Vagina (tissue), 2 donors: ENCODE measurements around the gene RPS6KC1.

Experiments used
- POLR2A ChIP-seq, 2 donors: fragments of 450-650 bp; IDR thresholded peaks; one replicate each; pipeline ENCODE4 v1.6.1; 2017; ENCODE audit warnings: antibody characterized with exemption in 2 of 2, mild to moderate bottlenecking in 2 of 2, moderate library complexity in 2 of 2
- POLR2AphosphoS5 ChIP-seq, 2 donors: sonication (generic); formaldehyde crosslinking; IDR thresholded peaks; one replicate each; pipeline ENCODE4 v1.9.0; 2017; ENCODE audit warnings: antibody characterized with exemption in 2 of 2, mild to moderate bottlenecking in 2 of 2, low read depth in 1 of 2; ENCODE audit not compliant: insufficient read depth in 1 of 2
- TF ChIP-seq, protein P1 (sequence below), 3 experiments: fragments of 450-650 bp in 2 of 3; fragments of 200-600 bp in 1 of 3; sonication (generic) in 1 of 3; IDR thresholded peaks; one replicate each; pipeline ENCODE4 v1.5.1; 2017 to 2019; ENCODE audit warnings: antibody characterized with exemption in 3 of 3, mild to moderate bottlenecking in 2 of 3, moderate library complexity in 2 of 3

DNA sequence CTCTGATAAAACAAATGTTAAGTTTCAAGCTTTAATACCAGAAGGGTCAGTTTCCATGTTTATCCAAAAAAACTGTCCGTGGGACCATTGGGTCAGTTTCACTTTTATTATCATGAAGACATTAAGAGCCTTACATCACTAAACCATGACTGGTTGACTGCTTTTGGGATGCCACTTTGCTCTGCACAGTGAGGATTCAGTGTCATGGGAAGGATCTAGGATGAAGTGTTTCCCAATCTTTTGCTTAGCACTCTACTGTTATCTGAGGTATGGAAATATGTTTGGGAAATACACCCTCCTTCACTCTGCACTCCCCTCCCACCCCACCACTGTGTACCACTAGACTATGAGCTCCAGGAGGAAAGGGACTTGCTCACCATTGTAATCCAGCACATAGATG lies 16.3 kb downstream of the RPS6KC1 start:
- TF ChIP-seq, protein P1, sequence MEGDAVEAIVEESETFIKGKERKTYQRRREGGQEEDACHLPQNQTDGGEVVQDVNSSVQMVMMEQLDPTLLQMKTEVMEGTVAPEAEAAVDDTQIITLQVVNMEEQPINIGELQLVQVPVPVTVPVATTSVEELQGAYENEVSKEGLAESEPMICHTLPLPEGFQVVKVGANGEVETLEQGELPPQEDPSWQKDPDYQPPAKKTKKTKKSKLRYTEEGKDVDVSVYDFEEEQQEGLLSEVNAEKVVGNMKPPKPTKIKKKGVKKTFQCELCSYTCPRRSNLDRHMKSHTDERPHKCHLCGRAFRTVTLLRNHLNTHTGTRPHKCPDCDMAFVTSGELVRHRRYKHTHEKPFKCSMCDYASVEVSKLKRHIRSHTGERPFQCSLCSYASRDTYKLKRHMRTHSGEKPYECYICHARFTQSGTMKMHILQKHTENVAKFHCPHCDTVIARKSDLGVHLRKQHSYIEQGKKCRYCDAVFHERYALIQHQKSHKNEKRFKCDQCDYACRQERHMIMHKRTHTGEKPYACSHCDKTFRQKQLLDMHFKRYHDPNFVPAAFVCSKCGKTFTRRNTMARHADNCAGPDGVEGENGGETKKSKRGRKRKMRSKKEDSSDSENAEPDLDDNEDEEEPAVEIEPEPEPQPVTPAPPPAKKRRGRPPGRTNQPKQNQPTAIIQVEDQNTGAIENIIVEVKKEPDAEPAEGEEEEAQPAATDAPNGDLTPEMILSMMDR (IDR thresholded peaks at IDR 0.05): no peak
- TF ChIP-seq POLR2AphosphoS5 (IDR thresholded peaks at IDR 0.05; ENCODE audit: insufficient read depth in 1 of 2, low read depth in 1 of 2): no peak
- no peak for TF ChIP-seq POLR2A (IDR thresholded peaks at IDR 0.05)
